Activated CD8-positive, alpha-beta memory T cell treated with anti-CD3 and anti-CD28 coated beads, Interleukin-2, amount 50 U/mL, for 1 hour (primary cell): ENCODE results near the gene ARMC8.
A peak's percentile ranks its signal among the peaks of the same experiment; 100 is the strongest.

ENCODE experiments used
- DNase-seq: peaks from one replicate; pipeline ENCODE4 v3.0.0-alpha.2; 2020; ENCODE audit errors: extremely low read depth

ARMC8 gene

GRCh38 chr3:138307899-138308298, 120.8 kb downstream of the ARMC8 start:
- no peak for DNase-seq

DNA sequence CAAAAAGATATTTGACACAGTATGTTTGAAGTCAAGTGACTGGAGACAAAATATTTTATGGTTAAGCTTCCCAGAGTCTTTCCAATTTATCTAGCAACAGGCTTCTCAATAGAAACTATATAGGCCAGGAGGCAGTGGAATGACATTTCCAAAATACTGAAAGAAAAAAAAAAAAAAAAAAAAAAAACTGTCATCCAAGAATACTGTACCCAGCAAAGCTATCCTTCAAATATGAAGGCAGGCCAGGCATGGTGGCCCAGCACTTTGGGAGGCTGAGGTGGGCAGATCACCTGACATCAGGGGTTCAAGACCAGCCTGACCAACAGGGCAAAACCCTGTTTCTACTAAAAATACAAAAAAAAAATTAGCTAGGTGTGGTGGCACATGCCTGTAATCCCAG, 121.7 kb downstream of the ARMC8 start:
- no peak for DNase-seq

DNA sequence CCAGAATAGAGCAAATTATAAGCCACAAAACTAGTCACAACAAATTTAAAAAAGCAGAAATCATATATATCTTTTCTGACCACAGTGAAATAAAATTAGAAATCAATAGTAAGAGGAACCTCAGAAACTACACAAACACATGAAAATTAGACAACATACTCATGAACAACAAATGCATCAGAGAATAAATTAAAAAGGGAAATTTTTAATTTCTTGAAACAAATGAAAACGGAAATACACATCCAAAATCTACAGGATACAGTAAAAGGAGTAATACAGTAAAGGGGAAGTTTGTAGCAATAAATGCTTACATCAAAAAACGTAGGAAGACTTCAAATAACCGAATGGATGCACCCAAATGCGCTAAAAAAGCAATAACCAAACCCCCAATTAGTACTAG, 123.4 kb downstream of the ARMC8 start:
- no peak for DNase-seq

- DNase-seq, result no peak
Measured at GRCh38 chr3:138314751-138315150, 127.7 kb downstream of the ARMC8 start.

- no peak for DNase-seq
Measured at GRCh38 chr3:138317687-138318086, 130.6 kb downstream of the ARMC8 start.

DNA sequence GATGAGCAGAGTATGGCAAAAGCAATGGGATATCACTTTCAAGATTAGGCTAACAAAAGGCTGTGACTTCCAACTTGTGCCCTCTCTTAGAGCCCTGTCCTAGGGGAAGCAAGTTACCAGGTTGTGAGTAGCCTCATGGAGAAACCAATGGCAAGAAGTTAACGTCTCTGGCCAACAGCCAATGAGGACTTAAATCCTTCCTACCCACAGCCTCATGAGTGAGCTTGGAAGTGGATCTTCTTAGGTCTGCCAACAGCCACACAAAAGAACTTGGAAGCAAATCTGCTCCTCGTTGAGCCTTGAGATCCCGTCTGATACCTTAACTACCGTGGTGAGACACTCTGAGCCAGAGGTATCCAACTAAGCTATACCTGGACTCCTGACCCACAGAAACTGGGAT, 136.9 kb downstream of the ARMC8 start:
- no peak for DNase-seq

- DNase-seq, result no peak
Measured at GRCh38 chr3:138325990-138326389, 138.9 kb downstream of the ARMC8 start.

DNA sequence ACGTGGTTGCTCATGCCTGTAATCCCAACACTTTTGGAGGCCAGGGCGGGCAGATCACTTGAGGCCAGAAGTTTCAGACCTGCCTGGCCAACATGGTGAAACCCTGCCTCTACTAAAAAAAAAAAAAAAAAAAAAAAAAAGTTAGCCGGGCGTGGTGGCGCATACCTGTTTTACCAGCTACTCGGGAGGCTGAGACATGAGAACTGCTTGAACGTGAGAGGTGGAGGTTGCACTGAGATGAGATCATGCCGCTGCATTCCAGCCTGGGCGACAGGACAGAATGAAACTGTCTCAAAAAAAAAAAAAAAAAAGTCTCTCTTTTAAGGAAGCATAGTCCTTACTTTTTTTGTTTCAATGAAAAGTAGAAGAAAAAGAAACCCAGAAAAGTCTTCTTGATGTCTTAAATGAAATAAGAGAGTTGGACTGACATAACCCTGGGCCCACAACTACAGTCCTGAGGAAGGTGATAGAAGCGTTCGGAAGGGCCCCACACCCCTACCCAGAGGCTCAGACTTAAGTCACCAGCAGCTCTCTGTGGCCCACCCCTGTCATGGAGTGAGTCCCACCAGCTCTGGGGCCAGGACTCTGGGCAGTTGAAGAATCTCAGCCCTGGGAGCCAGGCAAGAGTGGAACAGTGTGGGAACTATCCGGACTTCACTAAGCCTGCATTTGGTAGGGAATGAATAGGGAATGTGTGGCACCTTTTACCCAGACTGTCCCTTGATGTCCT, 139.9 kb downstream of the ARMC8 start:
- no peak for DNase-seq

GRCh38 chr3:138327831-138328230, 140.7 kb downstream of the ARMC8 start:
- no peak for DNase-seq

- DNase-seq, result no peak
Measured at GRCh38 chr3:138328341-138328740, 141.2 kb downstream of the ARMC8 start.

DNA sequence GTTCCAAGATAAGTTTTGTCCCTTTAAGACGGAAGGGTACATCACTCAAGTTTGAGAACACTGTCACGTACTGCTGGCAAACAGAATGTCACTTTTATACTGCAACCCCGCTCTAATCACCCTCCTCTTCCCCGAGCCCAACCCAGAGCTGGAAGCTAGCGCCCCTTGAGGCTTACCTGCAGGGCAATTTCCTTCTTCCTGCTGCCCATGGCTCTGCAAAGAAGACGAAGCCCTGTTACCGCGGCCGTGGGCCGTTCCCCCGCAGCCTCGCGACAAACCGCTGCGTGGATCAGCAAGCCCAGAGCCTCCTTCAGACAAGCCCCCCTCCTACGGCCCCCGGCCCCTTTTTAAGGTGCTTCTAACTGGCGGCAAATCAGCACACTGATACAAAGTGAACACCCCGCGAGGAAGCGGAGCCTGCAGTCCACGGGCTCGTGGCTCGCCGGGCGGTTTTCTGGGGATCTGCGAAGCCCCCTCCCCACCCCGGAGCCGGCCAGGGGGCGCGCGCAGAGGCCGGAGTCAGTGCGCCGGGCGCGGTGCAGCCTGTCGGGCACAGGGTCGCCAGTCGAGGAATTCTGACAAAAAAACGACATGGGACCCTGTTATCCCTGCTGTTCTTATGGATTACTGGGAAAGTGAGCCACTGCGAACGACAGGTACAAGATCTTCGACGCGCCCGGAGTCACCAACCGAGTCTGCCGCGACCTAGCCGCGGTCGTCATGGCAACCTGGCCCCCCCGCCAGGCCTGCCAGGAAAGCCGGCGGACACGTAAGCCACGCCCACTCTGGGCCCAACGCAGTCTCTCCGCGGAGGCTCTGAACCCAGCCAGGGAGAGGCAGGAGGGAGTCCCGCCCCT, 142.3 kb downstream of the ARMC8 start, which contains the start of gene NME9:
TSS of gene NME9 (minus strand) at position 725 of the 857 bp plus-strand sequence. CDS start at position 209, 516 bp downstream.
- peak; percentile 80 for DNase-seq

DNA sequence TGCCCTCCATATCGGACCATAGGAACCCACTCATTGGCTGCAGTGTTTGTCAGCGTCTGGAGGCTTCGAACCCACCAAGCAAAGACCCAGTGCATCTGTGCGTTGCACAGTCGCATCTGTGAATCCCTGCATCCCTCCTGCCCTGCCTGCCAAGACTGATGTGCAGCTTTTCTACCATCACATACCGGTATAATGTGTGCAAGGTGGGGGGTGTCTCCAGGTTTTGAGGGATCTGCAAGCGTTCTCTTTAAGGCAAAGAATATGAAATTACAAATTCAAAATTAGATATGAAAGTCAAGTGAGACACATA, 142.8 kb downstream of the ARMC8 start:
- no peak for DNase-seq

DNA sequence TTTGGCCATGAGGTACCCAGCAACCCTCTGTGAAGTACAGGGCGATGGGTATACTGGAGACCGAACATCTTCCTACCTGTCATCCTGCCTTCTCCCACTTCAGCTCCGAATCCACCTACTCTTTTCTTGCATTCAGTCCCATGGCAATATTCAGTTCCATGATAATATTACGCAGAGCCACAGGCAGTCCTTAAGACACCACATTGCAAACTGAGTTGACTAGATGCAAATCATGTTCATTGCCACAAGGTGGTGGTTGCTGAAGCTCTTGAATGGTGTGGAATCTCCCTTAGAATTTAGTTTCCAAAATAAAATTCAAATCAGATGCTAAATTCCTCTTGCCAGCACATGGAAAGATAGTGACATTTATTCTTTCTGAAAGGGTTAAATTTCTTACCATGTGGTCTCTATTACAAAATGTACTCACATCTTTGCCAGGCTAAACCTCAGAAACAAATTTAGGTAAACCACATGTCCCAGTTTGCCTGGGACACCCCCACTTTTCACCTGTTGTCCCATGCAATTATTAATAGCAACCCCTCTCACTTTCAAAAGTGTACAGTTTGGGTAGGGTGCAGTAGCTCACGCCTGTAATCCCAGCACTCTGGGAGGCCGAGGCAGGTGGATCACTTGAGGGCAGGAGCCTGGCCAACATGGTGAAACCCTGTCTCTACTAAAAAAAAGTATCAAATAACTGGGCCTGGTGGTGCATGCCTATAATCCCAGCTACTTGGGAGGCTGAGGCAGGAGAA, 144.2 kb downstream of the ARMC8 start:
- no peak for DNase-seq

GRCh38 chr3:138332472-138333073, 145.5 kb downstream of the ARMC8 start:
- DNase-seq, result no peak

DNA sequence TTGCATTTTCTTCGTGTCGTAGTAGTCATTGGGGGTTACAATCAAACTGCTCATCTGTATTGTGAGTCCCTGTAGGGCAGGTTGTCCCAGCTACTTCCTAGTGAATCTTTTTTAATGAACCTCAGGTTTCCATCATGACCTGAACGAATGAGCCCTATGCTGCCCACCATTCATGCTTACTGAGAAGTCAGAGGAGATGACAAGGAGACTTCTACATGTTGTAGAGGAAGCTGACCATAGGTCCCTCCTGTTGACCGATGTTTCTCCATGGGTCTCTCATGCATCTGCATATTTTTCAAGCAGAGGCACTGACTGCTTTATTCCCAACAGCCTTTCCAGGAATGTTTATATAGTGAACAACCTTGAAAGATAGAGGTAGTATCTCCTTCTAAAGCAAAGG, 147.5 kb downstream of the ARMC8 start:
- DNase-seq, result no peak

DNA sequence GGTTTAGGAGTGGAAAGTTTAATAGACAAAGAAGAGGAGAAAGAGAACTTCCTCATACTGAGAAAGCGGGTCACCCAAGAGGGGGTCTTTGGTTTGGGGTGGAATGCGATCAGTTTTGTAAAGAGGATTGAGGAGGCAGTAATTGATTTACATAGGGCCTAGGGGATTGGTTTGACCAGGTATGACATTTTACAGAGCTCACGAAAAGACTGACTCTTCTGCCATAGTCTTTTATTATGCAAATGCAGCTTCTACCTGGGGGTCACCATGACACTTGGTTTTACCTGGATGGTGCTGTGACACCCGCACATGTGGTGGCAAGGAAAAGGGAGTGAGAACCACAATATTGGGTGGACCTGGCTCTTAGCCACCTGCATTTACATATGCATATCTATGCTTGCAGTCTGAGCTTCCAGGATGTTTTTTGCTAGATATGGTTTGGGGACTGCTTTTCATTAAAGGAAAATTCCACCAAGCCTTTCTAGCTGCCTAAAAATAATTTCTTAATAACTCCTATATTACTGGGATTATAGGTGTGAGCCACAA, 149.4 kb downstream of the ARMC8 start:
- DNase-seq, result no peak

DNA sequence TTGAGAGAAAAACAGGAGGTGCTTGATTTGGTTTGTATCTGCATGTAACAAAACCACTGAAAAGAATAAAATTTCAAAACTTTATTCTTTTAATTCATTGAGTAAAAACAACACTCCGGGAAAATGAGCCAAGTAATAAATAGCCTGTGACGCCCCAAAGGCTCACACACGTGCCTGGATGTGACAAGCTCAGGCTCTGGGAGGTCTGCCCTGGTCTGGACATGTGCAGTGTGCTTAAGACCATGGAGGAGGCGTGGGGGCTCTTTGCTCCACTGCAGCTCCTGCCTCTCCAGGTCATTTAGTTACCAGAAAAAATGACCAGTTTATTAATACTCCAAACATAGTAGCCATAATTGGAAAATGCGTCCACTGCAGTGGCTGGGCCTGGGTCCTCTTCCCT, 151.1 kb downstream of the ARMC8 start:
- no peak for DNase-seq

GRCh38 chr3:138338811-138339210, 151.7 kb downstream of the ARMC8 start:
- no peak for DNase-seq

DNA sequence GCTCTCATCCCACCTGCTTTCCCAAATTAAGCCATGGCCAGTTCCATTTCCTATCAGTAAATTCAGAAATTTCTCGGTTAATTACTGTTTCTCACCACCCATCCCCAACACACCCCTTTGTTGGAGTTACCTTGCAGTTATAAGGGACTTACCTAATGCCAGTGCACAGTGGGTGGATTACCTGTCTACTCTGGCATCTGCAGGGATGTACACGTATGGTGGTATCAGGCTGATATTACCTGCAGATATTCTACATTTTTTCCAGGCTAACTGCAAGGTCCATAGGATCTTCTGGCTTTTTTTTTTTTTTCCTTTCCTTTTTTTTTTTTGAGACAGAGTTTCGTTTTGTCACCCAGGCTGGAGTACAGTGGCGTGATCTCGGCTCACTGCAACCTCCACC, 153.4 kb downstream of the ARMC8 start:
- DNase-seq, result no peak

- no peak for DNase-seq
Measured at GRCh38 chr3:138344754-138345153, 157.7 kb downstream of the ARMC8 start.
